ENCODE results near the gene LRCH1.

- TF ChIP-seq POLR2A (IDR thresholded peaks at IDR 0.05), result no peak
- no peak for TF ChIP-seq CTCF (IDR thresholded peaks at IDR 0.05)
Observed at GRCh38 chr13:46609726-46610125, 56.8 kb downstream of the LRCH1 start.
